GM12878 (cell line): ENCODE data around the gene ZSCAN25. TPM values are rescaled to one million over a fixed set of nuclear protein-coding genes. Genes with fewer than 3 reads are reported as not detected.

Experiments
- ATAC-seq: fragments of 200-7000 bp; cut with Tn5 transposase; 3 replicates; pipeline ENCODE4 v1.9.1; 2020; ENCODE audit warnings: mild to moderate bottlenecking, moderate library complexity
- BruUV-seq: library from RNA; stranded (reverse); fragments of 400-500 nt; replicated peaks from 2 replicates; lab custom pipeline; 2021; lab: Mats Ljungman, UMichigan
- CTCF ChIA-PET: fragments of 300-600 bp; sonication (Branson Sonifier 250); formaldehyde crosslinking; extraction: SDS; loops from one replicate; lab custom pipeline; 2021; ENCODE audit warnings: inconsistent platforms; lab: Yijun Ruan, JAX
- POLR2A ChIA-PET: fragments of 350-600 bp; formaldehyde crosslinking; extraction: SDS; loops from one replicate; lab custom pipeline; 2021; ENCODE audit warnings: inconsistent platforms; lab: Charles Lee
- RAD21 ChIA-PET: fragments of 300-600 bp; sonication (Branson Sonifier 250); formaldehyde crosslinking; loops from one replicate; lab custom pipeline; 2023; ENCODE audit warnings: antibody characterized with exemption; ENCODE audit not compliant: unreplicated experiment; lab: Charles Lee
- SMC1A ChIA-PET: fragments of 300-600 bp; sonication (Branson Sonifier 250); formaldehyde crosslinking; loops from one replicate; lab custom pipeline; 2023; ENCODE audit not compliant: unreplicated experiment, uncharacterized antibody; lab: Charles Lee
- DNase-seq: peaks from one replicate; pipeline ENCODE4 v3.0.0-alpha.2; 2011; ENCODE audit warnings: low read depth, low spot score
- FAIRE-seq: peaks from 3 replicates; lab custom pipeline; 2011; peaks lifted over from hg19 to GRCh38; lab: Jason Lieb, UNC
- H2AFZ ChIP-seq: 2 replicates; pipeline ENCODE4 v1.6.0; 2011; ENCODE audit warnings: low read depth, low read length, control low read depth; ENCODE audit not compliant: control insufficient read depth
- H3K27ac ChIP-seq: 2 replicates; pipeline ENCODE4 v1.5.1; 2011; ENCODE audit warnings: control low read depth; ENCODE audit not compliant: control insufficient read depth, insufficient read depth
- H3K27me3 ChIP-seq, 2 experiments: replicated peaks in 1 of 2; 2 replicates each; pipeline versions ENCODE4 v1.6.0 to v1.6.1; 2011; ENCODE audit warnings: low read length in 1 of 2; ENCODE audit not compliant: control insufficient read depth in 2 of 2, insufficient read depth in 2 of 2
- H3K36me3 ChIP-seq, 2 experiments: 2 replicates each; pipeline ENCODE4 v1.5.1; 2011; ENCODE audit warnings: low read length in 1 of 2; ENCODE audit not compliant: control insufficient read depth in 2 of 2, insufficient read depth in 2 of 2
- H3K4me1 ChIP-seq: 2 replicates; pipeline ENCODE4 v1.6.1; 2011; ENCODE audit warnings: mild to moderate bottlenecking, low read length, moderate library complexity, mixed read lengths; ENCODE audit not compliant: control insufficient read depth, insufficient read depth
- H3K4me2 ChIP-seq: 2 replicates; pipeline ENCODE4 v1.6.0; 2011; ENCODE audit warnings: control low read depth; ENCODE audit not compliant: control insufficient read depth, insufficient read depth
- H3K4me3 ChIP-seq: fragments of 200-600 bp; sonication (generic); 2 replicates; pipeline ENCODE4 v1.5.1; 2016
- H3K79me2 ChIP-seq: 2 replicates; pipeline ENCODE4 v1.6.0; 2011; ENCODE audit warnings: low read length; ENCODE audit not compliant: control insufficient read depth, insufficient read depth
- H3K9ac ChIP-seq: 2 replicates; pipeline ENCODE4 v1.8.0; 2011; ENCODE audit warnings: low read length, control low read depth, mixed read lengths; ENCODE audit not compliant: control insufficient read depth, insufficient read depth
- H3K9me3 ChIP-seq: replicated peaks from 3 replicates; pipeline ENCODE4 v1.5.1; 2011; ENCODE audit warnings: mild to moderate bottlenecking, low read length; ENCODE audit not compliant: control insufficient read depth, insufficient read depth
- H4K20me1 ChIP-seq: 2 replicates; pipeline ENCODE4 v1.6.0; 2011; ENCODE audit not compliant: control insufficient read depth, insufficient read depth
- ATF2 ChIP-seq: IDR thresholded peaks from 2 replicates; pipeline ENCODE4 v1.6.1; 2012; ENCODE audit warnings: low read length, inconsistent platforms
- BHLHE40 ChIP-seq, 2 experiments: fragments of 450-650 bp in 1 of 2; IDR thresholded peaks; 2 replicates each; pipeline ENCODE4 v1.6.1; 2011 to 2017; ENCODE audit warnings: low read depth in 2 of 2, borderline replicate concordance in 1 of 2, improper control_type of control experiment in 1 of 2, low read length in 1 of 2, mild to moderate bottlenecking in 1 of 2
- MEF2A ChIP-seq: IDR thresholded peaks from 2 replicates; pipeline ENCODE4 v1.6.1; 2011; ENCODE audit warnings: low read depth, mild to moderate bottlenecking, low read length, moderate library complexity; ENCODE audit not compliant: insufficient read depth
- MTA3 ChIP-seq: IDR thresholded peaks from 2 replicates; pipeline ENCODE4 v1.6.1; 2012; ENCODE audit warnings: low read length, inconsistent platforms, borderline replicate concordance
- MXI1 ChIP-seq: fragments of 150-350 bp; IDR thresholded peaks from 2 replicates; pipeline ENCODE4 v1.6.1; 2011; ENCODE audit warnings: low read depth, mild to moderate bottlenecking, inconsistent platforms, low read length, improper control_type of control experiment
- NFYA ChIP-seq: IDR thresholded peaks from 2 replicates; pipeline ENCODE4 v1.6.1; 2011; ENCODE audit warnings: low read depth, mild to moderate bottlenecking, low read length, improper control_type of control experiment, borderline replicate concordance
- NR2C1 ChIP-seq: fragments of 450-650 bp; IDR thresholded peaks from 2 replicates; pipeline ENCODE4 v1.6.1; 2017; ENCODE audit warnings: antibody characterized with exemption, mild to moderate bottlenecking, moderate library complexity
- POLR2AphosphoS5 ChIP-seq: IDR thresholded peaks from 2 replicates; pipeline ENCODE4 v1.6.1; 2011; ENCODE audit warnings: mild to moderate bottlenecking, low read length, inconsistent platforms
- RBBP5 ChIP-seq: fragments of 200-600 bp; sonication (generic); conservative IDR thresholded peaks from 2 replicates; pipeline ENCODE4 v1.6.1; 2016
- RFX5 ChIP-seq: IDR thresholded peaks from 2 replicates; pipeline ENCODE4 v1.6.1; 2011; ENCODE audit warnings: low read depth, low read length, improper control_type of control experiment
- RUNX3 ChIP-seq: IDR thresholded peaks from 2 replicates; pipeline ENCODE4 v1.6.1; 2012; ENCODE audit warnings: low read length, inconsistent platforms
- SMAD5 ChIP-seq: IDR thresholded peaks from 2 replicates; pipeline ENCODE4 v1.6.1; 2016; ENCODE audit warnings: antibody characterized with exemption, low read depth
- SUZ12 ChIP-seq: fragments of 200-600 bp; sonication (generic); IDR thresholded peaks from one replicate; pipeline ENCODE4 v1.6.1; 2018; ENCODE audit warnings: antibody characterized with exemption, mild to moderate bottlenecking; ENCODE audit not compliant: unreplicated experiment
- TAF1 ChIP-seq: IDR thresholded peaks from 2 replicates; pipeline ENCODE4 v1.6.1; 2011; ENCODE audit warnings: mild to moderate bottlenecking, low read depth, low read length, borderline replicate concordance
- TBL1XR1 ChIP-seq: IDR thresholded peaks from 2 replicates; pipeline ENCODE4 v1.6.1; 2012; ENCODE audit warnings: low read depth, low read length, improper control_type of control experiment
- TCF3 ChIP-seq: IDR thresholded peaks from 2 replicates; pipeline ENCODE4 v1.6.1; 2012; ENCODE audit warnings: low read depth, mild to moderate bottlenecking, low read length, borderline replicate concordance; ENCODE audit not compliant: insufficient read depth
- USF2 ChIP-seq: IDR thresholded peaks from 2 replicates; pipeline ENCODE4 v1.6.1; 2011; ENCODE audit warnings: low read depth, low read length, improper control_type of control experiment, borderline replicate concordance
- ZNF207 ChIP-seq: fragments of 450-650 bp; IDR thresholded peaks from 2 replicates; pipeline ENCODE4 v1.6.1; 2014; ENCODE audit warnings: antibody characterized with exemption, mild to moderate bottlenecking, borderline replicate concordance
- ZSCAN29 ChIP-seq: fragments of 450-650 bp; IDR thresholded peaks from 2 replicates; pipeline ENCODE4 v1.6.1; 2017; ENCODE audit warnings: mild to moderate bottlenecking, moderate library complexity
- WGBS: methylation state at CpG from one replicate; pipeline ENCODE4 v1.1.6; 2016; ENCODE audit warnings: low lambda C conversion rate; ENCODE audit not compliant: insufficient replicate concordance, insufficient coverage; ENCODE audit errors: missing lambda C conversion rate; 5-methylcytosine and 5-hydroxymethylcytosine counted together
- in situ Hi-C: fragments of 300-500 bp; cut with MboI; formaldehyde crosslinking; loops from 9 replicates; pipeline ENCODE4 v1.14.3; 2018; ENCODE audit warnings: mixed read lengths
- intact Hi-C: fragments of 100-400 bp; cut with micrococcal nuclease; formaldehyde crosslinking; loops from one replicate; pipeline ENCODE4 v1.14.2; 2022; ENCODE audit not compliant: unreplicated experiment
- polyA plus RNA-seq, 11 experiments: library from polyadenylated mRNA; depleted of rRNA in 4 of 11; unstranded in 6 of 11; stranded (reverse) in 5 of 11; fragments of >200 nt; fragmentation: Nextera tagmentation in 4 of 11; fragmentation: Illumina TruSeq in 1 of 11; extraction: Ambion mirVana in 4 of 11; extraction: Trizol in 1 of 11; gene quantifications; 1 replicate in 1 of 11; 2 replicates in 10 of 11; pipeline versions ENCODE4 v1.2.1 to v1.2.3, GENCODE V29; 2011 to 2016; ENCODE audit warnings: inconsistent platforms in 2 of 11, missing spikeins in 2 of 11, low read depth in 1 of 11
- total RNA-seq, 4 experiments: library from RNA; depleted of rRNA in 3 of 4; stranded (reverse); fragments of >200 nt in 3 of 4; fragmentation: Illumina TruSeq in 1 of 4; extraction: Trizol in 1 of 4; gene quantifications; 2 replicates each; pipeline versions ENCODE4 v1.2.1 to v1.2.3, GENCODE V29; 2013 to 2021

Gene ZSCAN25
- total and polyA plus RNA-seq, 10 of the 15 experiments (the other 5 are each of a cell fraction or from before 2014, with no cell fraction given), result 0.79 to 15.6 (median 9.6) TPM

GRCh38 chr7:99645590-99645989, 28.8 kb downstream of the ZSCAN25 start:
- no peak overlapping the region for H3K9ac ChIP-seq
- ATAC-seq, result no peak
- in situ Hi-C loops (no loop called here), intact Hi-C loops (no loop called here)
- DNase-seq, result no peak
- WGBS, result 65% methylated on average over 1 of the region's 1 CpG
- H3K4me2 ChIP-seq, result no peak overlapping the region
- no peaks in the 10 kb centered on the region for H3K9me3 ChIP-seq
- ChIA-PET RAD21 (no interaction called here), CTCF (no interaction called here), SMC1A (interaction anchor here (0.9 kb wide), 1 partner anchor 21 kb away, joined by 3 read pairs; no protein-coding TSS in a partner anchor), POLR2A (no interaction called here)
- no TSS peak for BruUV-seq
- no peaks in the 10 kb centered on the region for H4K20me1 ChIP-seq
- H3K36me3 ChIP-seq, result no peaks in the 10 kb centered on the region; a peak in 1 of 4 replicates
- H3K79me2 ChIP-seq, result no peaks in the 10 kb centered on the region
- FAIRE-seq, result no peak
- TF ChIP-seq NR2C1, result no peak
- no peak for TF ChIP-seq RFX5
- TF ChIP-seq RUNX3, result no peak
- TF ChIP-seq TBL1XR1, result no peak
- no peak for TF ChIP-seq SMAD5
- no peak for TF ChIP-seq BHLHE40 (IDR thresholded peaks at IDR 0.05; ENCODE audit: borderline replicate concordance in 1 of 2, low read depth in 2 of 2, low read length in 1 of 2)
- no peak for TF ChIP-seq RBBP5
- no peak for TF ChIP-seq ZNF207
- no peak for TF ChIP-seq ATF2
- no peak for TF ChIP-seq TAF1
- TF ChIP-seq MTA3, result no peak
- no peak for TF ChIP-seq NFYA
- no peak for TF ChIP-seq POLR2AphosphoS5
- TF ChIP-seq MEF2A, result no peak
- TF ChIP-seq ZSCAN29, result no peak
- no peak for TF ChIP-seq TCF3
- TF ChIP-seq USF2, result no peak
- no peak for TF ChIP-seq SUZ12
- TF ChIP-seq MXI1, result no peak
- H3K27ac ChIP-seq, result no peak overlapping the region
- H3K4me3 ChIP-seq, result no peak overlapping the region
- H2AFZ ChIP-seq, result no peak overlapping the region
- H3K27me3 ChIP-seq, result no peaks in the 10 kb centered on the region
- no peaks in the 10 kb centered on the region for H3K4me1 ChIP-seq
